Muscle layer of duodenum (tissue), 2 donors: ENCODE measurements around the gene CARD11.

ENCODE experiments used
- H3K27ac ChIP-seq: one replicate; pipeline ENCODE4 v1.7.0; 2013; ENCODE audit warnings: mild to moderate bottlenecking, low read length
- H3K27me3 ChIP-seq: one replicate; pipeline ENCODE4 v1.7.0; 2013; ENCODE audit warnings: low read depth, mild to moderate bottlenecking, control low read depth, low read length
- H3K36me3 ChIP-seq, 2 donors: one replicate each; pipeline ENCODE4 v1.7.0; 2013; ENCODE audit warnings: low read length in 2 of 2, control low read depth in 1 of 2, mild to moderate bottlenecking in 1 of 2; ENCODE audit not compliant: insufficient read depth in 2 of 2, control insufficient read depth in 1 of 2
- H3K4me1 ChIP-seq, 2 donors: one replicate each; pipeline ENCODE4 v1.7.0; 2013; ENCODE audit warnings: low read length in 2 of 2, mild to moderate bottlenecking in 2 of 2, control low read depth in 1 of 2, moderate library complexity in 1 of 2; ENCODE audit not compliant: insufficient read depth in 2 of 2, control insufficient read depth in 1 of 2
- H3K4me3 ChIP-seq, 2 donors: one replicate each; pipeline ENCODE4 v1.7.0; 2013; ENCODE audit warnings: low read length in 2 of 2, low read depth in 1 of 2, mild to moderate bottlenecking in 1 of 2
- H3K9me3 ChIP-seq, 2 donors: one replicate each; pipeline ENCODE4 v1.7.0; 2013; ENCODE audit warnings: low read length in 2 of 2, control low read depth in 1 of 2, mild to moderate bottlenecking in 1 of 2; ENCODE audit not compliant: control insufficient read depth in 1 of 2
- donor health status: healthy.

The CARD11 gene

DNA sequence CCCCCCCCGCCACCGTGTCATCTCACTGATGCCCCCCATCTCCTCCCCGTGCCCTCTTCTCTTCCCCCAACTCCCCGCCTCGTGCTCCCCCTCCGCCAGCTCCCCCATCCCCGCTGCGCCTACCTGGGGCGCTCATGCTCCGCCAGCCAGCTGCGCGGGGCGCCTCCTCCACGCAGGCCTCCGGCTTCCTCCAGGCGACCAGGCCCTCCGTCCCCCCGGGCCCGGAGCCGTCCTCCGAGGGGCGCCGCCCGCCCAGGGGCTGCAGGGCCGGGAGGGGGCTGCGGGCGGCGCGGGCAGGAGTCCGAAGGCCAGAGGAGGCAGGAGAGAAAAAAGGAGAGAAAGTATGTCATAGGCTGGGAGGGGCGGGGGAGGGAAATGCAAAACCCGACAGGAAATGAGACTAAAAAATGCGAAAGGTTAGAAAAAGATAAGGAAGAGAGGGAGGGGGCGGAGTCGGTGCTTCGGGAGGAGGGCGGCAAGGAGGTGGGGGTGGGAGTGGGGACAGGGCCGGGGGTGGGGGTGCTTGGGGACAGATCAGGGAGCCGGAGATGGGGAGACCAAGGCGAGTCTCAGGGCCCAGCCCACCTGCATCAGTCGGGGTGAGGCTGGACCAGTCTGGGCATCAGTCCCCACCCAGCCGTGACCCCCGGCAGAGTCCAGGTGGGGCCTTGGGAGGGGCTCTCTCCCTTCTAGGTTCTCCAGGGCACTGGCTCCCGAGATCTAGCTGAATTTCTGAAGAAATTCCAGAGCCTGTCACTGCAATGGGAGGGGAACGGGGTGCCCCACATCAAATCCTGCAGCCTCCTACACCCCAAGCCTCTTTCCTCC, at the start of gene CARD11:
CARD11 (minus strand) TSS at position 324 of the 828 bp plus-strand sequence. CDS start 85,361 bp downstream, outside the sequence.
- Histone ChIP-seq H3K4me1 (peaks cover 0 to 6% of the 10 kb centered on the region in 2 donors), H3K9me3 (peaks cover 0 to 2% of the 10 kb centered on the region in 2 donors), H3K27ac (no peak within 1 kb of the TSS), H3K27me3 (no peaks in the 10 kb centered on the region), H3K36me3 (no peaks in the 10 kb centered on the region), H3K4me3 (no peak within 1 kb of the TSS)

DNA sequence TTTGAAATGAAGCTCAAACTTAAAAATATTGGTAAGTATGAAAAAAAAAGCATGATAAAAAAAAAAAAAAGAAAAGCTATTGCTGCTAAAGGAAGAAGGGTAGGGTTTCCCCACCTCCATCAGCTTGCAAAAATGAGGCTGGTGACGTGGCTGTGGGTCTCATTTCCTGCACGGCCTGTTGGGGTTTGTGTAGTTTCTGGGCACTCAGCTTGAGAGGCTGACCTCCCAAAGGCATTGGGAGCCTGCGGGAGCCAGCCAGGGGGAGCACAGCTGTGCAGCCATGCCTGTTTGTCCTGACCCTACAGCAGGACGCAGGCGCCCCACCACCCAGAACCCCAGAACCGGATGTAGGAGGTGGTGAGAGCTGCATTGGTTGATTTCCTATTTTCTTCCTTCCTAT, 48.8 kb upstream of the CARD11 start:
- Histone ChIP-seq H3K27ac (no peak overlapping the region), H3K27me3 (no peaks in the 10 kb centered on the region), H3K4me1 (no peaks in the 10 kb centered on the region), H3K4me3 (no peak overlapping the region), H3K36me3 (no peaks in the 10 kb centered on the region), H3K9me3 (no peaks in the 10 kb centered on the region)

DNA sequence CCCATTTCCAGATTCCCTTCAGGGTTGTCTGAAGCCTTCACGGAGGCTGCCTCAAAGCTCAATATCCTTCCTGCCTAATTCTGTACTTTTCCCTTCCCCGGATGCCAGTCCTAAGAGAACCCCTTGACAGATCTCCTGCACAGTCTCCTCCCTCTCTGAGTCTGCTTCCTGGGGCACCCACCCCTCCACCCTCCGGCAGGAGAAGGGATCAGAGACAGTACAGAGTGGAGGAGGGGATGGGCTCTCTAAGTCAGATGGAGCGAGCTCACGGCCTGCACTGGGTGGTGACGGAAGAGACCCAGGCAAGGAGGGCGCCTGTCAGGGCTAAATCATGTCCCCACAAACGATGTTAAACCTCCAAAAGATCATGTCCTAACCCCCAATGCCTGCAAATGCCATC, 48.0 kb upstream of the CARD11 start:
- no peak overlapping the region for H3K4me3 ChIP-seq
- H3K27me3 ChIP-seq: no peaks in the 10 kb centered on the region
- H3K36me3 ChIP-seq: no peaks in the 10 kb centered on the region
- H3K27ac ChIP-seq: no peak overlapping the region
- no peaks in the 10 kb centered on the region for H3K9me3 ChIP-seq
- H3K4me1 ChIP-seq: no peaks in the 10 kb centered on the region

DNA sequence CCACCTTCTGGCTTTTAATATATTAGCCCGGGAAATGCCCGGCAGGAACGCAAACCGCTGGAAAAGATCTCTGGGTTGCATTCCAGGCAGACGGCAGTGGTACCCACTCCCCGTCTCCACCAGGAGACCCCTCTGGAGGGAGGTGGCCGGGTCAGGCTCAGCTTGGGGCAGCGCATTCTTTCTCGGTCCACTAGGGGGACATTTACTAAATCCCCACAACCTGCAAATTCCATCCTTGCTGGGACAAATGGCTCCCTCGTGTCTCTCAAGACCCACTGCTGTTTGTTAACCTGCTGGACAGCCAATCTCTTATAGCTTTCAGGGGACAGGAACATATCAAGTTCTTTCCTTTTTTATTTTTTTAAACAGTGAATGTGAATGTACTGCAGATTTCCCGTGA, 45.8 kb upstream of the CARD11 start:
- Histone ChIP-seq H3K9me3 (no peaks in the 10 kb centered on the region), H3K4me3 (no peak overlapping the region), H3K27me3 (no peaks in the 10 kb centered on the region), H3K27ac (no peak overlapping the region), H3K4me1 (no peaks in the 10 kb centered on the region), H3K36me3 (no peaks in the 10 kb centered on the region)

DNA sequence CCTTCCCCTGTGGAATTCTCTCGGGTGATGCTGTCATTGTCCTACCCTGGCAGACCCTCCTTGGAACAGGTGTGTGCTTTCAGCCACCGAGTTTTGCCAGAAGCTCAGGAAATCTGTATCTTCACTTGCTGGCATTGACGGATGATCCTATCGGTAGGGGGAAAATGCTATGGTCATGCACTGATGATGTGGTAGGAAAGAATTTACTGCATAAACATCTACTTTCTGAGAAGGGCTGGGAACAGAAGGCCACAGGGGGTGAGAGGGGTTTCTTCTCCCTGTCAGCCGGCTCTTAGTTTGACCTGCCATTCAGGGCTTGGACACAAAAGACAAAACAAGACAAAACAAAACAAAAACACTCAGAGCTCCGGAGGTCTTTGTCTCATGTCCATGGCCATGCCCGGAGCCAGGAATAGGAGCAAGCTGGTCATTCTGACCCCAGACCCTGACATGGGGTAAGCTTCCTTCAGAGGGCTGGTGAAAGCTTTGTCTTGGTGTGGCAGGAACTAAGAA, 43.6 kb upstream of the CARD11 start:
- Histone ChIP-seq H3K4me3 (no peak overlapping the region), H3K4me1 (no peaks in the 10 kb centered on the region), H3K27me3 (no peaks in the 10 kb centered on the region), H3K27ac (no peak overlapping the region), H3K36me3 (no peaks in the 10 kb centered on the region), H3K9me3 (no peaks in the 10 kb centered on the region)

DNA sequence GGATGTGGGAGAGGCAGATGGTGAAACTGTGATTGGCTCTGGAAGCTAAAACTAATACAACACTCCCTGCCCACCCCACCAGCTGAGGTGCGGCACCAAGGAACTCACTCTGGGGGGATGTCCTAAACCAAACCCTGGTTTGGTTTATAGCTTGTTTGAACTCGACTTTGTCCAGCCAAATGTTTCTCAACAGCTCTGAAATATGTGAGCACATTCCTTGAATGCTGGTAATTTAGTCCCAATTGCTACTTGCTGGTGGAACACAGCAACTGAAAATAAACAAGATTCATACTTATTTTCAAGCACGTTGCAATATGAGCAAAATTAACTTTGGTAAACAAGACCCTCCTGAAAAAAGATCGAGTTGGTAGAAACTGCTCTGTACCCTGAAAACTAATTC, 39.7 kb upstream of the CARD11 start:
- no peaks in the 10 kb centered on the region for H3K9me3 ChIP-seq
- no peaks in the 10 kb centered on the region for H3K4me1 ChIP-seq
- no peaks in the 10 kb centered on the region for H3K27me3 ChIP-seq
- no peak overlapping the region for H3K4me3 ChIP-seq
- H3K27ac ChIP-seq: no peak overlapping the region
- H3K36me3 ChIP-seq: no peaks in the 10 kb centered on the region

DNA sequence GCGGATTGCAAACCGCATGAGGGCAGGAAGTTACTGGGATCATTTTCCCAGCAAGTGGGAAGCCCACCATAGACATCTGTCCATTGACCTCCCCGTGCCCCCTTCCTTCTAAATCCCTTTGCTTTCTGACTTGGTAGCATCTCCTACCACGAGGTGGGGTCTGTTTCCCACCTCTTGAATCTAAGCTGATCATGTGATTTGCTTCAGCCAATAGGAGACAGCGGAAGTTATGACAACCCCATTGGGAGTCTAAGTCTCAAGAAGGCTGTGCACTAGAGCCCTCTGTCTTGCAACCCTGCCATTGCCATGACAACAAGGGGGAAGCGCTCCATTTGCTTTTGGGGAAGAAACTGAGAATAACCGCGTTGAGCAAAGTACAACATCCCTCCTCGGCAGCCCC, 39.2 kb upstream of the CARD11 start:
- Histone ChIP-seq H3K36me3 (no peaks in the 10 kb centered on the region), H3K4me3 (no peak overlapping the region), H3K9me3 (no peaks in the 10 kb centered on the region), H3K27ac (no peak overlapping the region), H3K27me3 (no peaks in the 10 kb centered on the region), H3K4me1 (no peaks in the 10 kb centered on the region)

DNA sequence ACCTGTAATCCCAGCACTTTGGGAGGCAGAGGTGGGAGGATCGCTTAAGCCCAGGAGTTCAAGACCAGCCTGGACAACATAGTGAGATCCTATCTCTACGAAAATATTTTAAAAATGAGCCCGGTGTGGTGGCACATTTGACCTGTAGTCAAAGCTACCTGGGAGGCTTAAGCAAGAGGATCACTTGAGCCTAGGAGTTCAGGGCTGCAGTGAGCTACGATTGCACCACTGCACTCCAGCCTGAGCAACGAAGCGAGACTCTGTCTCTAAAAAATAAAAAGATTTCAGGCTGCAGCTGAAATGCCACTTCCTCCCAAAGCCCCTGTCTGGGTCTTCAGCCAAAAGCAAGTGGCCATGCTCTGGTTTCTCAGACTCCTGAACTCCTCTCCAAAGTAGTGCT, 38.7 kb upstream of the CARD11 start:
- Histone ChIP-seq H3K27me3 (no peaks in the 10 kb centered on the region), H3K27ac (no peak overlapping the region), H3K36me3 (no peaks in the 10 kb centered on the region), H3K9me3 (no peaks in the 10 kb centered on the region), H3K4me3 (no peak overlapping the region), H3K4me1 (no peaks in the 10 kb centered on the region)

DNA sequence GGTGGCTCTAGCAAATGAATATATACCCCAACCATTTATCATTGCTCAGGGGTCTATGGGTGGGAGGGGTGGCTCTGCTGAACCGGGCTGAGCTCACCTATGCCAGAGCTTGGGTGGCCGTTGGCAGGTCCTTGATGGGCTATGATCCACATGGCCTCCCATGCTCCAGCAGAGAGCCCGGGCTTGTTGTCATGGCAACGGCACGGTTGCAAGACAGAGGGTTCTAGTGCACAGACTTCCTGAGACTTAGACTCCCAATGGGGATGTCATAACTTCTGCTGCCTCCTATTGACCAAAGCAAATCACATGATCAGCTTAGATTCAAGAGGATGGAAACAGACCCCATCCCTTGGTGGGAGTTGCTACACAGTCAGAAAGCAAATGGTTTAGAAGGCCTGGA, 36.4 kb upstream of the CARD11 start:
- H3K27me3 ChIP-seq: no peaks in the 10 kb centered on the region

DNA sequence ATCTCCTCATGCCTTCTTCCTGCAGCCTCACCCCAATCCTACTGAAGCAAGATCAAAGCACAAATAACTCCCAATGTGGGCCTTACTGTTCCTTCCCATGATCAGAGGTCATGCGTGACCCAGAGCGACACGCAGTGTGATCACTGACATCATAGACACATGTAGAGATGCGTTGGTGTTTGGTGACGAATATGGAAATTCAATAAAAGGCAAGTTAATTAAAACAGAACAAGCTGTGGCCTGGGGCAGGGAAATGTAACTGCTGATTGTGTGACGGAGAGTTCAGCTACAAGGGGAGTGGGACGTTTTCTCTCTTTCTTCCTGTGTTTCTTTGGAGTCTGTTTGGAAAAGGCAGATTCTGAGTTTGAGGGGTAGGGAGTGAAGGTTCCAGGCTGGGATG, 34.8 kb upstream of the CARD11 start:
- H3K27me3 ChIP-seq: no peaks in the 10 kb centered on the region
- peaks cover 0 to 19% of the 10 kb centered on the region in 2 donors for H3K9me3 ChIP-seq
- no peak overlapping the region for H3K4me3 ChIP-seq
- H3K4me1 ChIP-seq: no peaks in the 10 kb centered on the region
- no peaks in the 10 kb centered on the region for H3K36me3 ChIP-seq
- no peak overlapping the region for H3K27ac ChIP-seq

More for the DNA sequence above, 36.4 kb upstream of the CARD11 start:
- no peaks in the 10 kb centered on the region for H3K4me1 ChIP-seq
- peaks cover 0 to 17% of the 10 kb centered on the region in 2 donors for H3K9me3 ChIP-seq
- H3K36me3 ChIP-seq: no peaks in the 10 kb centered on the region
- no peak overlapping the region for H3K27ac ChIP-seq
- no peak overlapping the region for H3K4me3 ChIP-seq

DNA sequence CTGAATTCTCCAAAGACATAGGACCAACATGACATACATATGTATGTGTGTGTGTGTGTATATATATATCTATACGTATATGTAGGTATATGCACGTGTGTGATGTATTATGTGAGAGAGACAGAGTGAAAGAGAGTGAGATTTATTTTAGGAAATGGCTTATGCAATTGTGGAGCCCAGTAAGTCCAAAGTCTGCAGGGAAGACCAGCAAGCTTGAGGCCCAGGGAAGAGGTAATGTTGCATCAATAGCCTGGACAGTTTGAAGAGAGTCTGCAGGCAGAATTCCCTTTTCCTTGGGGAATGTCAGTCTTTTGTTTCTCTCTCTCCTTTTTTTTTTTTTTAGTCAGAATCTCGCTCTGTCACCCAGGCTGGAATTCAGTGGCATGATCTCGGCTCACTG, 33.0 kb upstream of the CARD11 start:
- H3K4me1 ChIP-seq: no peaks in the 10 kb centered on the region
- H3K9me3 ChIP-seq: peaks cover 0 to 19% of the 10 kb centered on the region in 2 donors
- H3K27ac ChIP-seq: no peak overlapping the region
- no peak overlapping the region for H3K4me3 ChIP-seq
- H3K36me3 ChIP-seq: no peaks in the 10 kb centered on the region
- no peaks in the 10 kb centered on the region for H3K27me3 ChIP-seq

DNA sequence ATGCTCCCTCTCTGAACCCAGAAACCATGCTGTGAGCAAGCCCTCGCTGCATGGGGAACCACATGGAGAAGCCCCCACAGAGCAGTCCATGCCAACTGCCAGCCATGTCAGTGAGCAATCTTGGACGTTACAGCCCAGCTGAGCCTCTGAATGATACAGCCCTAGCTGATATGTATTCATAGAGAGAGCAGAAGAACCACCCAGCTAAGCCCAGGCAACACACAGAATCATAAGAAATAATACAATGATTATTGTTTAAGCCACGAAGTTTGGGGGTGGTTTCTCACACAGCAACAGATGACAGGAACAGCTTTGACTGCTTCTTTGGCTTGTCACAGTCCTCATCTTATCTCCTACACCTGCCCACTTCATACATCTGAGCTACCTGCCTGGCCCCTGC, 32.5 kb upstream of the CARD11 start:
- Histone ChIP-seq H3K9me3 (peaks cover 3 to 21% of the 10 kb centered on the region in 2 donors), H3K4me1 (no peaks in the 10 kb centered on the region), H3K36me3 (no peaks in the 10 kb centered on the region), H3K27ac (no peak overlapping the region), H3K27me3 (no peaks in the 10 kb centered on the region), H3K4me3 (no peak overlapping the region)
